Heart left ventricle (tissue), 13 donors: Measurements from ENCODE around the gene RECK.

ENCODE experiments used
- POLR2A ChIP-seq, 2 donors: fragments of 450-650 bp; IDR thresholded peaks; one replicate each; pipeline ENCODE4 v1.6.1; 2017; ENCODE audit warnings: antibody characterized with exemption in 2 of 2, mild to moderate bottlenecking in 2 of 2, moderate library complexity in 2 of 2
- TF ChIP-seq, protein P1 (sequence below), 12 donors: fragments of 200-600 bp; sonication (generic) in 4 of 12; IDR thresholded peaks; one replicate each; pipeline versions ENCODE4 v1.5.0 to v1.8.0; 2018 to 2022; ENCODE audit warnings: antibody characterized with exemption in 12 of 12, mild to moderate bottlenecking in 5 of 12
- donor health status: ischemic (EF 13 %, LVEDD 7.1; RV severe dilation, severe dysfunction).
- donor health status: DM: no; HTN: yes; CAD: no.
- donor health status: DM: no; HTN: no; CAD: no.
- donor health status: ischemic (EF 25% LVEDD 6.9; RV normal size, moderate dysfunction).
- donor health status: ischemic (EF 25% LVEDD 5.7; RV mildly dilated, moderate dysfunction).
- donor health status: ischemic (EF 35%, LVEDD 5.7; RV mildly dilated, moderate dysfunction).
- donor health status: nonischemic (EF 11% LVEDD 7.7; RV severe dilation, severe dysfunction).
- donor health status: DM: yes; HTN: yes; CAD: no.
- donor health status: PGD.
- donor health status: ischemic (EF 29% LVEDD 5.4; RV normal size, mild dysfunction).
- donor health status: nonischemic (EF 23%, LVEDD 6.1; RV moderate dilation, normal function).

GRCh38 chr9:36030871-36031270, 5.8 kb upstream of the RECK start:
- TF ChIP-seq, protein P1, sequence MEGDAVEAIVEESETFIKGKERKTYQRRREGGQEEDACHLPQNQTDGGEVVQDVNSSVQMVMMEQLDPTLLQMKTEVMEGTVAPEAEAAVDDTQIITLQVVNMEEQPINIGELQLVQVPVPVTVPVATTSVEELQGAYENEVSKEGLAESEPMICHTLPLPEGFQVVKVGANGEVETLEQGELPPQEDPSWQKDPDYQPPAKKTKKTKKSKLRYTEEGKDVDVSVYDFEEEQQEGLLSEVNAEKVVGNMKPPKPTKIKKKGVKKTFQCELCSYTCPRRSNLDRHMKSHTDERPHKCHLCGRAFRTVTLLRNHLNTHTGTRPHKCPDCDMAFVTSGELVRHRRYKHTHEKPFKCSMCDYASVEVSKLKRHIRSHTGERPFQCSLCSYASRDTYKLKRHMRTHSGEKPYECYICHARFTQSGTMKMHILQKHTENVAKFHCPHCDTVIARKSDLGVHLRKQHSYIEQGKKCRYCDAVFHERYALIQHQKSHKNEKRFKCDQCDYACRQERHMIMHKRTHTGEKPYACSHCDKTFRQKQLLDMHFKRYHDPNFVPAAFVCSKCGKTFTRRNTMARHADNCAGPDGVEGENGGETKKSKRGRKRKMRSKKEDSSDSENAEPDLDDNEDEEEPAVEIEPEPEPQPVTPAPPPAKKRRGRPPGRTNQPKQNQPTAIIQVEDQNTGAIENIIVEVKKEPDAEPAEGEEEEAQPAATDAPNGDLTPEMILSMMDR (IDR thresholded peaks at IDR 0.05) = no peak
- TF ChIP-seq POLR2A (IDR thresholded peaks at IDR 0.05) = no peak
